Spinal cord (tissue), 10 donors: ENCODE measurements around the gene VPS51. TPM values are rescaled to one million over a fixed set of nuclear protein-coding genes. Genes with fewer than 3 reads are reported as not detected.
A peak's percentile ranks its signal among the peaks of the same experiment; 100 is the strongest.

Experiments used
- DNase-seq, 6 donors: peaks; one replicate each; pipeline versions ENCODE4 v3.0.0 to v3.0.0-alpha.2; 2013 to 2015; ENCODE audit warnings: low spot score in 6 of 6, low read depth in 4 of 6
- H3K27ac ChIP-seq: one replicate; pipeline ENCODE4 v1.5.1; 2013; ENCODE audit warnings: low read depth, low read length, control low read depth
- H3K27me3 ChIP-seq: one replicate; pipeline ENCODE4 v1.6.1; 2013; ENCODE audit warnings: low read length; ENCODE audit not compliant: control insufficient read depth, insufficient read depth
- H3K36me3 ChIP-seq: one replicate; pipeline ENCODE4 v1.6.1; 2013; ENCODE audit warnings: low read length; ENCODE audit not compliant: control insufficient read depth, insufficient read depth
- H3K4me1 ChIP-seq: one replicate; pipeline ENCODE4 v1.6.1; 2013; ENCODE audit warnings: low read length; ENCODE audit not compliant: control insufficient read depth, insufficient read depth
- H3K4me3 ChIP-seq: one replicate; pipeline ENCODE4 v1.5.1; 2013; ENCODE audit warnings: low read depth, low read length, control low read depth
- H3K9me3 ChIP-seq: one replicate; pipeline ENCODE4 v1.6.1; 2013; ENCODE audit warnings: low read length; ENCODE audit not compliant: control insufficient read depth, insufficient read depth
- WGBS: methylation state at CpG from one replicate; pipeline ENCODE4 v1.1.5; 2013; ENCODE audit warnings: missing lambda C conversion rate; ENCODE audit not compliant: insufficient coverage; 5-methylcytosine and 5-hydroxymethylcytosine counted together
- long read RNA-seq, 4 donors: transcript quantifications; one replicate each; lab custom pipeline, GENCODE V29; 2026
- polyA plus RNA-seq, 2 donors: library from polyadenylated mRNA; unstranded; fragments of 120-200 nt; gene quantifications; one replicate each; pipeline ENCODE4 v1.2.1, GENCODE V29; 2013; ENCODE audit not compliant: insufficient read length in 2 of 2
- total RNA-seq, 2 donors: library from RNA; depleted of rRNA in 1 of 2; stranded (reverse); fragments of 120-200 nt in 1 of 2; fragments of >200 nt in 1 of 2; gene quantifications; one replicate each; pipeline versions ENCODE4 v1.2.3 to v1.2.4, GENCODE V29; 2013 to 2014
- donor health status: healthy.

Gene VPS51
- total RNA-seq: 100 to 1,000 TPM in 1 of 2 donors, 10 to 100 TPM in 1; 91.4 to 122 TPM
- 100 to 1,000 TPM; 158 to 165 TPM for polyA plus RNA-seq
- long read RNA-seq, donor 1, transcript VPS51-201 (10 exons, 2,714 nt): major isoform, 27 of 67 reads
- long read RNA-seq, donor 1, partial matches to known transcripts: 40 of 67 reads
- long read RNA-seq, donor 1, other reads (novel, unspliced or antisense): 0 of 67 reads
- long read RNA-seq, donor 2, transcript VPS51-201 (10 exons, 2,714 nt): major isoform, 8 of 28 reads
- long read RNA-seq, donor 2, partial matches to known transcripts: 18 of 28 reads
- long read RNA-seq, donor 2, other reads (novel, unspliced or antisense): 0 of 28 reads
- long read RNA-seq, donor 3, transcript VPS51-201 (10 exons, 2,714 nt): major isoform, 16 of 35 reads
- long read RNA-seq, donor 3, partial matches to known transcripts: 19 of 35 reads
- long read RNA-seq, donor 3, other reads (novel, unspliced or antisense): 0 of 35 reads
- long read RNA-seq, donor 4, transcript VPS51-201 (10 exons, 2,714 nt): major isoform, 19 of 83 reads
- long read RNA-seq, donor 4, partial matches to known transcripts: 63 of 83 reads
- long read RNA-seq, donor 4, other reads (novel, unspliced or antisense): 0 of 83 reads

GRCh38 chr11:65095974-65096806, at the start of gene VPS51:
TSS of gene VPS51 (plus strand) at chr11:65096214. CDS start at chr11:65096251, 37 bp downstream.
- DNase-seq: peak; percentile 78 to 98 (median 88)
- under 1% methylated on average over 45 of the region's 52 CpGs for WGBS
- Histone ChIP-seq H3K4me3 (peak within 1 kb of the TSS; percentile 86), H3K9me3 (no peaks in the 10 kb centered on the region), H3K4me1 (peaks cover 19% of the 10 kb centered on the region), H3K27ac (peak within 1 kb of the TSS; percentile 87), H3K27me3 (no peaks in the 10 kb centered on the region), H3K36me3 (peaks cover 10% of the 10 kb centered on the region)

GRCh38 chr11:65047581-65048422, 48.2 kb upstream of the VPS51 start:
- no peaks in the 10 kb centered on the region for H3K27me3 ChIP-seq
- H3K9me3 ChIP-seq: no peaks in the 10 kb centered on the region
- DNase-seq: peak in 1 of 6 donors; percentile 11
- H3K27ac ChIP-seq: no peak overlapping the region
- H3K4me1 ChIP-seq: peaks cover 23% of the 10 kb centered on the region
- WGBS: 20% methylated on average over 36 of the region's 56 CpGs
- H3K36me3 ChIP-seq: peaks cover 37% of the 10 kb centered on the region
- H3K4me3 ChIP-seq: peak overlapping the region; percentile 44

- H3K27ac ChIP-seq: no peak overlapping the region
- H3K4me1 ChIP-seq: peaks cover 14% of the 10 kb centered on the region
- peaks cover 7% of the 10 kb centered on the region for H3K36me3 ChIP-seq
- H3K9me3 ChIP-seq: no peaks in the 10 kb centered on the region
- H3K27me3 ChIP-seq: peaks cover 3% of the 10 kb centered on the region
- H3K4me3 ChIP-seq: no peak overlapping the region
- DNase-seq: no peak
- WGBS: 93% methylated on average over 7 of the region's 9 CpGs
Measured at GRCh38 chr11:65051398-65051858, 44.6 kb upstream of the VPS51 start.

- Histone ChIP-seq H3K4me3 (no peak overlapping the region), H3K9me3 (no peaks in the 10 kb centered on the region), H3K27ac (no peak overlapping the region), H3K36me3 (peaks cover 2% of the 10 kb centered on the region), H3K4me1 (no peaks in the 10 kb centered on the region), H3K27me3 (peaks cover 3% of the 10 kb centered on the region)
- WGBS: 64% methylated on average over 8 of the region's 8 CpGs
- DNase-seq: no peak
Measured at GRCh38 chr11:65053827-65054508, 42.0 kb upstream of the VPS51 start.

GRCh38 chr11:65055538-65055937, 40.5 kb upstream of the VPS51 start:
- H3K4me1 ChIP-seq: no peaks in the 10 kb centered on the region
- H3K4me3 ChIP-seq: no peak overlapping the region
- no peaks in the 10 kb centered on the region for H3K9me3 ChIP-seq
- peaks cover 2% of the 10 kb centered on the region for H3K36me3 ChIP-seq
- DNase-seq: no peak
- H3K27ac ChIP-seq: no peak overlapping the region
- no CpG with 5 or more reads among the region's 1 CpG for whole genome bisulfite sequencing
- peaks cover 3% of the 10 kb centered on the region for H3K27me3 ChIP-seq

- no peak for DNase-seq
Measured at GRCh38 chr11:65056999-65057398, 39.0 kb upstream of the VPS51 start.

GRCh38 chr11:65057526-65057925, 38.5 kb upstream of the VPS51 start:
- WGBS: 84% methylated on average over 6 of the region's 7 CpGs
- Histone ChIP-seq H3K27ac (no peak overlapping the region), H3K4me3 (no peak overlapping the region), H3K4me1 (no peaks in the 10 kb centered on the region), H3K27me3 (peaks cover 3% of the 10 kb centered on the region), H3K36me3 (peaks cover 2% of the 10 kb centered on the region), H3K9me3 (no peaks in the 10 kb centered on the region)
- DNase-seq: no peak

More at GRCh38 chr11:65056999-65057398, 39.0 kb upstream of the VPS51 start:
- no peak overlapping the region for H3K4me3 ChIP-seq
- peaks cover 3% of the 10 kb centered on the region for H3K27me3 ChIP-seq
- H3K4me1 ChIP-seq: no peaks in the 10 kb centered on the region
- WGBS: 82% methylated on average over 5 of the region's 6 CpGs
- no peak overlapping the region for H3K27ac ChIP-seq
- no peaks in the 10 kb centered on the region for H3K9me3 ChIP-seq
- peaks cover 2% of the 10 kb centered on the region for H3K36me3 ChIP-seq

GRCh38 chr11:65058012-65058411, 38.0 kb upstream of the VPS51 start:
- Histone ChIP-seq H3K27ac (no peak overlapping the region), H3K4me1 (no peaks in the 10 kb centered on the region), H3K27me3 (peaks cover under 1% of the 10 kb centered on the region), H3K36me3 (peaks cover 2% of the 10 kb centered on the region), H3K9me3 (no peaks in the 10 kb centered on the region), H3K4me3 (no peak overlapping the region)
- 69% methylated on average over 11 of the region's 13 CpGs for WGBS
- DNase-seq: no peak
